H1 (cell line): ENCODE data around the gene MSI2.

ENCODE experiments used
- CHD2 ChIP-seq: IDR thresholded peaks from 2 replicates; pipeline ENCODE4 v1.6.1; 2012; ENCODE audit warnings: low read length, improper control_type of control experiment
- EP300 ChIP-seq, 2 experiments: IDR thresholded peaks; 1 replicate in 1 of 2; 2 replicates in 1 of 2; pipeline ENCODE4 v1.6.1; 2011 to 2012; ENCODE audit warnings: low read depth in 2 of 2, low read length in 2 of 2, mild to moderate bottlenecking in 2 of 2, borderline replicate concordance in 1 of 2, inconsistent platforms in 1 of 2, moderate library complexity in 1 of 2
- EZH2 ChIP-seq: fragments of 200-600 bp; sonication (generic); IDR thresholded peaks from 2 replicates; pipeline ENCODE4 v1.7.1; 2012; ENCODE audit warnings: low read depth, mild to moderate bottlenecking, moderate library complexity, low read length, inconsistent platforms; ENCODE audit not compliant: severe bottlenecking
- KDM4A ChIP-seq: IDR thresholded peaks from one replicate; pipeline ENCODE4 v1.7.1; 2012; ENCODE audit warnings: low read depth, mild to moderate bottlenecking, moderate library complexity, low read length, inconsistent platforms; ENCODE audit not compliant: severe bottlenecking
- POLR2A ChIP-seq, 2 experiments: IDR thresholded peaks; 1 replicate in 1 of 2; 2 replicates in 1 of 2; pipeline ENCODE4 v1.6.1; 2011; ENCODE audit warnings: low read depth in 2 of 2, low read length in 2 of 2, mild to moderate bottlenecking in 2 of 2; ENCODE audit errors: control extremely low read depth in 1 of 2
- POLR2AphosphoS5 ChIP-seq: IDR thresholded peaks from 2 replicates; pipeline ENCODE4 v1.6.1; 2011; ENCODE audit warnings: low read depth, low read length
- RXRA ChIP-seq: IDR thresholded peaks from 2 replicates; pipeline ENCODE4 v1.6.1; 2011; ENCODE audit warnings: low read depth, mild to moderate bottlenecking, low read length, moderate library complexity; ENCODE audit not compliant: insufficient read depth
- SP2 ChIP-seq: IDR thresholded peaks from 2 replicates; pipeline ENCODE4 v1.6.1; 2012; ENCODE audit warnings: mild to moderate bottlenecking, low read length, inconsistent platforms
- SUZ12 ChIP-seq: fragments of 200-600 bp; sonication (generic); IDR thresholded peaks from 2 replicates; pipeline ENCODE4 v1.6.1; 2012; ENCODE audit warnings: mild to moderate bottlenecking, inconsistent platforms, low read length, moderate library complexity, mixed read lengths
- TCF12 ChIP-seq: IDR thresholded peaks from 2 replicates; pipeline ENCODE4 v1.6.1; 2011; ENCODE audit warnings: low read depth, mild to moderate bottlenecking, low read length
- TF ChIP-seq, protein P1 (sequence below), 3 experiments: IDR thresholded peaks; 1 replicate in 2 of 3; 2 replicates in 1 of 3; pipeline versions ENCODE4 v1.5.1 to v1.6.1; 2011; ENCODE audit warnings: low read length in 3 of 3, mild to moderate bottlenecking in 3 of 3, inconsistent platforms in 2 of 3, low read depth in 1 of 3, moderate library complexity in 1 of 3; ENCODE audit not compliant: insufficient read depth in 1 of 3; ENCODE audit errors: control extremely low read depth in 1 of 3
- TF ChIP-seq, protein P2 (sequence below): IDR thresholded peaks from 2 replicates; pipeline ENCODE4 v1.6.1; 2011; ENCODE audit warnings: low read length, improper control_type of control experiment

- TF ChIP-seq CHD2: no peak
- TF ChIP-seq SP2: no peak
- no peak for TF ChIP-seq EP300 (IDR thresholded peaks at IDR 0.05; ENCODE audit: borderline replicate concordance in 1 of 2, low read depth in 2 of 2, low read length in 2 of 2)
- TF ChIP-seq, protein P1, sequence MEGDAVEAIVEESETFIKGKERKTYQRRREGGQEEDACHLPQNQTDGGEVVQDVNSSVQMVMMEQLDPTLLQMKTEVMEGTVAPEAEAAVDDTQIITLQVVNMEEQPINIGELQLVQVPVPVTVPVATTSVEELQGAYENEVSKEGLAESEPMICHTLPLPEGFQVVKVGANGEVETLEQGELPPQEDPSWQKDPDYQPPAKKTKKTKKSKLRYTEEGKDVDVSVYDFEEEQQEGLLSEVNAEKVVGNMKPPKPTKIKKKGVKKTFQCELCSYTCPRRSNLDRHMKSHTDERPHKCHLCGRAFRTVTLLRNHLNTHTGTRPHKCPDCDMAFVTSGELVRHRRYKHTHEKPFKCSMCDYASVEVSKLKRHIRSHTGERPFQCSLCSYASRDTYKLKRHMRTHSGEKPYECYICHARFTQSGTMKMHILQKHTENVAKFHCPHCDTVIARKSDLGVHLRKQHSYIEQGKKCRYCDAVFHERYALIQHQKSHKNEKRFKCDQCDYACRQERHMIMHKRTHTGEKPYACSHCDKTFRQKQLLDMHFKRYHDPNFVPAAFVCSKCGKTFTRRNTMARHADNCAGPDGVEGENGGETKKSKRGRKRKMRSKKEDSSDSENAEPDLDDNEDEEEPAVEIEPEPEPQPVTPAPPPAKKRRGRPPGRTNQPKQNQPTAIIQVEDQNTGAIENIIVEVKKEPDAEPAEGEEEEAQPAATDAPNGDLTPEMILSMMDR (IDR thresholded peaks at IDR 0.05; ENCODE audit: control extremely low read depth in 1 of 3, insufficient read depth in 1 of 3, low read depth in 1 of 3, low read length in 3 of 3): no peak
- TF ChIP-seq EZH2: no peak
- no peak for TF ChIP-seq RXRA
- TF ChIP-seq POLR2A (IDR thresholded peaks at IDR 0.05; ENCODE audit: control extremely low read depth in 1 of 2, low read depth in 2 of 2, low read length in 2 of 2): no peak
- no peak for TF ChIP-seq KDM4A
- TF ChIP-seq, protein P2, sequence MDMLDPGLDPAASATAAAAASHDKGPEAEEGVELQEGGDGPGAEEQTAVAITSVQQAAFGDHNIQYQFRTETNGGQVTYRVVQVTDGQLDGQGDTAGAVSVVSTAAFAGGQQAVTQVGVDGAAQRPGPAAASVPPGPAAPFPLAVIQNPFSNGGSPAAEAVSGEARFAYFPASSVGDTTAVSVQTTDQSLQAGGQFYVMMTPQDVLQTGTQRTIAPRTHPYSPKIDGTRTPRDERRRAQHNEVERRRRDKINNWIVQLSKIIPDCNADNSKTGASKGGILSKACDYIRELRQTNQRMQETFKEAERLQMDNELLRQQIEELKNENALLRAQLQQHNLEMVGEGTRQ: no peak
- no peak for TF ChIP-seq TCF12
- no peak for TF ChIP-seq POLR2AphosphoS5
- no peak for TF ChIP-seq SUZ12
These were observed 178.0 kb downstream of the MSI2 start for GRCh38 chr17:57434361-57434760.
